ENCODE results near the gene ETV5. TPM values are rescaled to one million over a fixed set of nuclear protein-coding genes. Genes with fewer than 3 reads are reported as not detected.

ETV5 gene
- polyA plus RNA-seq, 4 donors: 22.7 to 32.2 (median 26.8) TPM

GRCh38 chr3:186070133-186070532, 38.8 kb downstream of the ETV5 start:
- no peak for DNase-seq (ENCODE audit: low read depth in 4 of 4, low spot score in 3 of 4)

- DNase-seq (ENCODE audit: low read depth in 4 of 4, low spot score in 3 of 4): no peak
Measured at GRCh38 chr3:186069199-186069598, 39.7 kb downstream of the ETV5 start.

GRCh38 chr3:186068243-186068552, 40.7 kb downstream of the ETV5 start:
- DNase-seq (ENCODE audit: low read depth in 4 of 4, low spot score in 3 of 4): no peak

GRCh38 chr3:186067360-186068242, 41.3 kb downstream of the ETV5 start:
- no peak for DNase-seq (ENCODE audit: low read depth in 4 of 4, low spot score in 3 of 4)

- no peak for DNase-seq (ENCODE audit: low read depth in 4 of 4, low spot score in 3 of 4)
Measured at GRCh38 chr3:186060222-186060621, 48.7 kb downstream of the ETV5 start.

- DNase-seq (ENCODE audit: low read depth in 4 of 4, low spot score in 3 of 4): no peak
Measured at GRCh38 chr3:186059192-186059591, 49.7 kb downstream of the ETV5 start.

GRCh38 chr3:186058225-186058624, 50.7 kb downstream of the ETV5 start:
- DNase-seq (ENCODE audit: low read depth in 4 of 4, low spot score in 3 of 4): no peak

GRCh38 chr3:186057594-186057993, 51.3 kb downstream of the ETV5 start:
- DNase-seq (ENCODE audit: low read depth in 4 of 4, low spot score in 3 of 4): no peak

- DNase-seq (ENCODE audit: low read depth in 4 of 4, low spot score in 3 of 4): no peak
Measured at GRCh38 chr3:186054792-186055352, 54.0 kb downstream of the ETV5 start.

GRCh38 chr3:186053954-186054791, 54.7 kb downstream of the ETV5 start:
- DNase-seq (ENCODE audit: low read depth in 4 of 4, low spot score in 3 of 4): no peak

GRCh38 chr3:186052096-186052840, 56.6 kb downstream of the ETV5 start:
- no peak for DNase-seq (ENCODE audit: low read depth in 4 of 4, low spot score in 3 of 4)

GRCh38 chr3:186049001-186049400, 59.9 kb downstream of the ETV5 start:
- DNase-seq (ENCODE audit: low read depth in 4 of 4, low spot score in 3 of 4): no peak

- DNase-seq (ENCODE audit: low read depth in 4 of 4, low spot score in 3 of 4): no peak
Measured at GRCh38 chr3:186048119-186048518, 60.8 kb downstream of the ETV5 start.

- no peak for DNase-seq (ENCODE audit: low read depth in 4 of 4, low spot score in 3 of 4)
Measured at GRCh38 chr3:186046838-186047237, 62.1 kb downstream of the ETV5 start.

GRCh38 chr3:186044968-186045367, 63.9 kb downstream of the ETV5 start:
- no peak for DNase-seq (ENCODE audit: low read depth in 4 of 4, low spot score in 3 of 4)

- no peak for DNase-seq (ENCODE audit: low read depth in 4 of 4, low spot score in 3 of 4)
Measured at GRCh38 chr3:186044427-186044826, 64.5 kb downstream of the ETV5 start.

- DNase-seq (ENCODE audit: low read depth in 4 of 4, low spot score in 3 of 4): no peak
Measured at GRCh38 chr3:186042521-186043202, 66.2 kb downstream of the ETV5 start.

GRCh38 chr3:186042036-186042435, 66.9 kb downstream of the ETV5 start:
- DNase-seq (ENCODE audit: low read depth in 4 of 4, low spot score in 3 of 4): no peak

- DNase-seq (ENCODE audit: low read depth in 4 of 4, low spot score in 3 of 4): no peak
Measured at GRCh38 chr3:186038360-186038759, 70.5 kb downstream of the ETV5 start.

- no peak for DNase-seq (ENCODE audit: low read depth in 4 of 4, low spot score in 3 of 4)
Measured at GRCh38 chr3:186035277-186035676, 73.6 kb downstream of the ETV5 start.
